Naive thymus-derived CD8-positive, alpha-beta T cell (primary cell): Measurements from ENCODE around the gene CD300LG. TPM values are rescaled to one million over a fixed set of nuclear protein-coding genes. Genes with fewer than 3 reads are reported as not detected.
"Not testable (repeated sequence)": the region's sequence is repeated elsewhere in the genome, so short reads cannot be mapped to it uniquely, and the experiment has no call there.

ENCODE experiments used
- ATAC-seq, 2 donors: fragments of 150-1000 bp; cut with Tn5 transposase in 1 of 2; sonication (Bioruptor Pico), chemical (Tn5 transposase) in 1 of 2; 1 replicate in 1 of 2; 2 replicates in 1 of 2; pipeline ENCODE4 v1.10.0; 2021; ENCODE audit warnings: mild to moderate bottlenecking in 2 of 2, moderate library complexity in 2 of 2
- POLR2A ChIA-PET: fragments of 350-600 bp; sonication (Branson Sonifier 250); formaldehyde crosslinking; loops from one replicate; lab custom pipeline; 2021; ENCODE audit warnings: antibody characterized with exemption; lab: Charles Lee
- DNase-seq, 10 donors: peaks; one replicate each; pipeline versions ENCODE4 v3.0.0 to v3.0.0-alpha.2; 2020 to 2022
- H3K27ac Mint-ChIP-seq, 10 donors: one replicate each; pipeline ENCODE4 v1.8.0; 2020 to 2022; ENCODE audit warnings: mild to moderate bottlenecking in 10 of 10, mixed read lengths in 10 of 10, moderate library complexity in 4 of 10, inconsistent platforms in 1 of 10
- H3K27me3 Mint-ChIP-seq, 5 donors: one replicate each; pipeline ENCODE4 v1.8.0; 2021 to 2022; ENCODE audit warnings: mixed read lengths in 5 of 5
- H3K36me3 Mint-ChIP-seq, 3 donors: one replicate each; pipeline ENCODE4 v1.8.0; 2020 to 2022; ENCODE audit warnings: mixed read lengths in 3 of 3, mild to moderate bottlenecking in 2 of 3, inconsistent platforms in 1 of 3
- H3K4me1 Mint-ChIP-seq, 4 donors: one replicate each; pipeline ENCODE4 v1.8.0; 2021 to 2022; ENCODE audit warnings: mixed read lengths in 4 of 4
- H3K4me3 Mint-ChIP-seq, 10 donors: one replicate each; pipeline ENCODE4 v1.8.0; 2020 to 2022; ENCODE audit warnings: mild to moderate bottlenecking in 10 of 10, mixed read lengths in 10 of 10, moderate library complexity in 6 of 10, inconsistent platforms in 1 of 10
- H3K9me3 Mint-ChIP-seq, 9 donors: one replicate each; pipeline ENCODE4 v1.8.0; 2020 to 2022; ENCODE audit warnings: mixed read lengths in 9 of 9, mild to moderate bottlenecking in 3 of 9, inconsistent platforms in 1 of 9, moderate library complexity in 1 of 9
- polyA plus RNA-seq, 3 donors: library from polyadenylated mRNA; unstranded; fragments of 300-500 nt; fragmentation: Illumina TruSeq; gene quantifications; one replicate each; pipeline ENCODE4 v1.2.3, GENCODE V29; 2021
- total RNA-seq, 8 experiments: library from RNA in 2 of 8; stranded (reverse) in 2 of 8; gene quantifications; one replicate each; pipeline ENCODE4 v1.2.3 and lab custom pipeline; 2021 to 2026

The CD300LG gene
- total and polyA plus RNA-seq, 5 experiments from 2014 or later, result not detected

DNA sequence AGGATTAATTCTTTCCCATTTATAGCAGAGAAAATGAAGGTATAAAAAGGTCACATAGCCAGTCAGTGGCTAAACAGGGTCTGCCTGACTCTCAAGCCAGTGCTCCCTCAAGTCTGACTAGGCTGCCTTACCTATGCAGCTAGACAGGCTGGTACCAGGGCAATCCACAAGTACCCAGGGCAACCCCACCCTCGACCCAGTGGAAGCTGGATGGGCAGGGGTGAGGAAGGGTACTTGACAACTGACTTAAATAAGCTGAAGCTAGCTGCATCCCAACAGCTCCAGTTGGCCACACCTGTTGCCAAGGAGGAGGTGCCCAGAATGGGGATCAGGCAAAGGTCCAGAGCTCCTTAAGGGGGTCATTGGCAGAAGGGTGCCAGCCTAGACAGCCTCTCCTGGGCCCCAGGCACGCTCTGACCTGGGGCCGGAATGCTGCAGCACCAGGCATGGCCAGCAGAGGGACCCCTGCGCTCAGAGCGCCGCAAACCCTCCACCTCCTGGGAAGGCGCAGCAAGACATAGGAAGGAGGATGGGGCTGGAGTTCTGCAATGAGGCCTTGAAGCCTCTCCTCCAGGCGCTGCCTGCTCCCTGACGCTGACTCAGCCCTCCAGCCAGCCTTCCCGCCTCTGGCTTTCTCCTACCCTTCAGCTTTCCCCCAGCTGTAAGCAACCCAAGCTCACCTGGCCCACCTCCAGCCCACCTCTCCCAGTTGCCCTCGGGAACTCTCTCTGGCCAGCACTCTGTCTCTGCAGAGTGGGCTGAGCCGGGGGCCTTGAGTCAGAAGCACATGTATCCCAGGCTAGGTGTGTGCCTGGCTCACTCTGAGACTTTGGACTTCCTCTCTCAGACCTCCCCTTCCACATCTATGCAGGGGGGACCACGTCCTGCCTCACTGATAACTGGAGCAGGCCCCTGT is 31.5 kb downstream of the CD300LG start:
- peaks cover 0 to 6% (median 0%) of the 10 kb centered on the region in 3 donors for H3K36me3 Mint-ChIP-seq
- DNase-seq, result peak; percentile 30 to 73 (median 60)
- H3K4me3 Mint-ChIP-seq, result no peak overlapping the region
- ATAC-seq, result peak; percentile 86 to 94
- peaks cover 0 to 7% (median 0%) of the 10 kb centered on the region in 4 donors for H3K4me1 Mint-ChIP-seq
- no peaks in the 10 kb centered on the region for H3K9me3 Mint-ChIP-seq
- no peak overlapping the region for H3K27ac Mint-ChIP-seq
- peaks cover 0 to 2% (median 0%) of the 10 kb centered on the region in 5 donors for H3K27me3 Mint-ChIP-seq
- POLR2A ChIA-PET, result interaction anchor here (0.6 kb wide), 1 partner anchor 1224 kb away, joined by 4 read pairs; no protein-coding TSS in a partner anchor

DNA sequence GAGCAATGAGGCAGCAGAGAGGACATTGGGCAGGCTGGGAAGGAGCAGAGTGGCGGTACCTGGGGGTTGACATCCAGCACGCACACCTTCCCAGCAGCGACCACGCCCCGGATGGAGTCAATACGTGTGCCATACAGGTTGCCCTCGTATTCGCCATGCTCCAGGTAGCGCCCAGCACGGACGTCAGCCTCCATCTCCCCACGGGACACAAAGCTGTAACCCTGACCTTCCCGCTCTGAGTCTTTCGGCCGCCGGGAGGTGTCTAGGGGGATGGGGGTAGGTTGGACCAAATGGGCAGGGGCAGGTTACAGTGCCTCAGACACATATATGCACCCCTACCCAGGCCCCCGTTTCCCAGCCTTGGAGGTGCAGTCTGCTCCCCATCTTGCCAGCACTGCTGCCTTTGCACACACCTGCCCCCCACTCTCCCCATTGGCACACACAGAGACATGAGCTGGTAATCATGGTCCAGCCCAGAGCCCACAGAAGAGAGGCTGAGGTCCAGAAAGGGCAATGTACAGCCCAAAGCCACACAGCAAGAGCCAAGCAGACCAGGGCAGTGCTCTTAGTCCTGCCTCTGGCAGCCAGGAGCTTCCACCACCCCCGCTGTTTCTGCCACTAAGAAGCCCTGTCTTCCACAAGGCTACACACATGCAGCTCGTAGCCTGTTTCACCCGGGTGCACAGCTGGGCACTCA is 32.9 kb downstream of the CD300LG start:
- Mint-ChIP-seq H3K36me3 (peaks cover 0 to 6% (median 0%) of the 10 kb centered on the region in 3 donors), H3K4me3 (no peak overlapping the region), H3K27ac (no peak overlapping the region), H3K27me3 (peaks cover 0 to 2% (median 0%) of the 10 kb centered on the region in 5 donors), H3K9me3 (no peaks in the 10 kb centered on the region), H3K4me1 (peaks cover 0 to 7% (median 0%) of the 10 kb centered on the region in 4 donors)
- POLR2A ChIA-PET, result interaction anchor here (1.2 kb wide), 1 partner anchor 25 kb away, joined by 3 read pairs; no protein-coding TSS in a partner anchor
- ATAC-seq (no peak), DNase-seq (peak in 2 of 10 donors; percentile 3 to 9)

GRCh38 chr17:43880420-43880991 is 33.5 kb downstream of the CD300LG start:
- peaks cover 0 to 6% (median 0%) of the 10 kb centered on the region in 3 donors for H3K36me3 Mint-ChIP-seq
- no peak overlapping the region for H3K4me3 Mint-ChIP-seq
- no peaks in the 10 kb centered on the region for H3K27me3 Mint-ChIP-seq
- no peak overlapping the region for H3K27ac Mint-ChIP-seq
- peaks cover 0 to 7% (median 0%) of the 10 kb centered on the region in 4 donors for H3K4me1 Mint-ChIP-seq
- POLR2A ChIA-PET, result interaction anchor here (1.2 kb wide), 1 partner anchor 24 kb away, joined by 3 read pairs; no protein-coding TSS in a partner anchor
- peak; percentile 45 to 61 for ATAC-seq
- peak in 7 of 10 donors; percentile 11 to 39 (median 31) for DNase-seq
- no peaks in the 10 kb centered on the region for H3K9me3 Mint-ChIP-seq

GRCh38 chr17:43881181-43881580 is 34.2 kb downstream of the CD300LG start:
- H3K27me3 Mint-ChIP-seq, result no peaks in the 10 kb centered on the region
- H3K4me1 Mint-ChIP-seq, result peaks cover 0 to 7% (median 0%) of the 10 kb centered on the region in 4 donors
- no peak overlapping the region for H3K27ac Mint-ChIP-seq
- POLR2A ChIA-PET, result interaction anchor here (1.2 kb wide), 1 partner anchor 23 kb away, joined by 3 read pairs; no protein-coding TSS in a partner anchor
- ATAC-seq (no peak), DNase-seq (no peak)
- no peak overlapping the region for H3K4me3 Mint-ChIP-seq
- H3K9me3 Mint-ChIP-seq, result no peaks in the 10 kb centered on the region
- peaks cover 0 to 6% (median 0%) of the 10 kb centered on the region in 3 donors for H3K36me3 Mint-ChIP-seq

GRCh38 chr17:43881758-43882505 is 35.0 kb downstream of the CD300LG start:
- peaks cover 0 to 7% (median 0%) of the 10 kb centered on the region in 4 donors for H3K4me1 Mint-ChIP-seq
- DNase-seq (no peak), ATAC-seq (no peak)
- H3K27ac Mint-ChIP-seq, result no peak overlapping the region
- no peaks in the 10 kb centered on the region for H3K9me3 Mint-ChIP-seq
- H3K27me3 Mint-ChIP-seq, result no peaks in the 10 kb centered on the region
- POLR2A ChIA-PET, result no interaction called here
- H3K36me3 Mint-ChIP-seq, result peaks cover 0 to 6% (median 0%) of the 10 kb centered on the region in 3 donors
- no peak overlapping the region for H3K4me3 Mint-ChIP-seq

- DNase-seq (no peak), ATAC-seq (no peak)
- peaks cover 0 to 6% (median 0%) of the 10 kb centered on the region in 3 donors for H3K36me3 Mint-ChIP-seq
- H3K27me3 Mint-ChIP-seq, result no peaks in the 10 kb centered on the region
- peaks cover 0 to 7% (median 0%) of the 10 kb centered on the region in 4 donors for H3K4me1 Mint-ChIP-seq
- no peak overlapping the region for H3K4me3 Mint-ChIP-seq
- no peaks in the 10 kb centered on the region for H3K9me3 Mint-ChIP-seq
- POLR2A ChIA-PET, result no interaction called here
- peak overlapping the region in 1 of 10 donors; percentile 53 for H3K27ac Mint-ChIP-seq
Observed at GRCh38 chr17:43882761-43883415, 35.9 kb downstream of the CD300LG start.

DNA sequence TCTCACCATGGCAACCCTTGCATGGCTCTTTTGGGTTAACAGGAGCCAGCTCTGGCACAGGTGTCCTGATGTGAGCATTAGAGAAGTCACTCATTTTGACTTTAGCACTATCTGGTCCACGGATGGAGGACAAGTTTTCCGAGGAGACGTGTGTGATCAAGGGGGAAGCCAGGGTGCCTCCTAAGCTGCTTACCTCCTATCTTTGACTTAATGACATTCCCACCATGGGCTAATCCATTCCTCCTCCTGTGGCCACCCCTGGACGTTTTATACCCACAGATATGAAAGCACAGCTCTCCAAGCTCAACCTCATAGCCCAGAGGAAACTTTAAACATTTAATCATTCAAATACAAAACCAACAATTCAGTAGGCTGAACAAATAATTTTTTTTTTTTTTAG is 41.6 kb downstream of the CD300LG start:
- H3K27me3 Mint-ChIP-seq, result no peaks in the 10 kb centered on the region
- no peak overlapping the region for H3K4me3 Mint-ChIP-seq
- POLR2A ChIA-PET, result interaction anchor here (0.6 to 0.7 kb wide), 2 partner anchors 9 to 22 kb away, joined by 3 read pairs; no protein-coding TSS in a partner anchor
- H3K36me3 Mint-ChIP-seq, result peaks cover 0 to 6% (median 2%) of the 10 kb centered on the region in 3 donors
- no peaks in the 10 kb centered on the region for H3K4me1 Mint-ChIP-seq
- ATAC-seq, result no peak
- no peak overlapping the region for H3K27ac Mint-ChIP-seq
- DNase-seq, result no peak
- H3K9me3 Mint-ChIP-seq, result no peaks in the 10 kb centered on the region

GRCh38 chr17:43890240-43890639 is 43.3 kb downstream of the CD300LG start:
- no peaks in the 10 kb centered on the region for H3K27me3 Mint-ChIP-seq
- H3K27ac Mint-ChIP-seq, result no peak overlapping the region
- H3K9me3 Mint-ChIP-seq, result no peaks in the 10 kb centered on the region
- POLR2A ChIA-PET, result no interaction called here
- DNase-seq, result no peak
- no peaks in the 10 kb centered on the region for H3K4me1 Mint-ChIP-seq
- H3K36me3 Mint-ChIP-seq, result peaks cover 0 to 6% (median 2%) of the 10 kb centered on the region in 3 donors
- no peak overlapping the region for H3K4me3 Mint-ChIP-seq
- ATAC-seq, result no peak

DNA sequence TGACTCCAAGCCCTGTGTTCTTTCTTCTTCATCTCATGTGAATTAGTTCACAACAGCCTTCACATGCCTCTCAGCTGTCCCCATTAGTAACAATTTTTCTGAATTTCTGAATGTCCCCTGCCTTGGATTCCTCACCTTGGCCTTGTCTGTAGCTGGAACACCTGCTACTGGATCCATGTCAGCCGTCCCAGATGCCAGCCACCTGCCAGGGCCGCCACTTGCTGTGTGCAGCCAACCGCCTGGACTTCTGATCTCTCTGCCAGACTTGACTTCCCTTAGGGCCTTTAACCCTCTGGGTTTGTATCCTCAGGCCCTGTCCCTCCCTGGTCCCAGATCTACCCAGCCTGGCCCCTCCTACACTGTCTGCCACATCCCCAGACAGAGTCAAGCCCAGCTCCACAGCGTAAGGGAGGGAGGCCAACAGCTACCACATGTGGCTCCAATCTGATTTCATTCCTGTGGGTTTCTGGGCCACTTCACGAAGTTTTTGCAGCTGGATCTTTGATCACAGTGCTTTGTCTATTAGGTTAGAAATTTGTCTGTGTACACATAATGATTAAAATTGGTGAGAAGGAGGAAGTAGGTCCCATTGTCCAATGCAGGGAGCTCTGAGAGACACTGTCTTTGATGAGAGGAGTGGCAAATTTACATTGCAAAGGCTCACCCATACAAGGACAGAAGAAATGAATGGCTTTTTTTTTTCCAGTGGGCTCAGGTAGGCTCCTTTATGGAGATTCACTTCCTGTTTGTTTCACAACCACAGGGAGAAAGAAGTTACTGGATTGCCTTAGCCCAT is 45.1 kb downstream of the CD300LG start:
- ATAC-seq, result no peak

GRCh38 chr17:43892647-43892952 is 45.6 kb downstream of the CD300LG start:
- Mint-ChIP-seq H3K27ac (peak overlapping the region in 1 of 10 donors; percentile 75), H3K27me3 (peaks cover 0 to under 1% (median under 1%) of the 10 kb centered on the region in 5 donors), H3K36me3 (peaks cover 0 to 15% (median 7%) of the 10 kb centered on the region in 3 donors), H3K4me1 (peaks cover 0 to 6% (median 0%) of the 10 kb centered on the region in 4 donors), H3K4me3 (no peak overlapping the region), H3K9me3 (no peaks in the 10 kb centered on the region)
- DNase-seq, result no peak
- no peak for ATAC-seq
- POLR2A ChIA-PET, result no interaction called here

More for the DNA sequence above, 45.1 kb downstream of the CD300LG start:
- DNase-seq, result no peak
- Mint-ChIP-seq H3K4me3 (no peak overlapping the region), H3K4me1 (peaks cover 0 to 6% (median 0%) of the 10 kb centered on the region in 4 donors), H3K27ac (peak overlapping the region in 1 of 10 donors; percentile 55), H3K27me3 (no peaks in the 10 kb centered on the region), H3K9me3 (no peaks in the 10 kb centered on the region), H3K36me3 (peaks cover 0 to 10% (median 6%) of the 10 kb centered on the region in 3 donors)
- POLR2A ChIA-PET, result no interaction called here

- ATAC-seq, H3K27me3 Mint-ChIP-seq, DNase-seq, H3K27ac Mint-ChIP-seq, H3K4me3 Mint-ChIP-seq, POLR2A ChIA-PET, H3K9me3 Mint-ChIP-seq, H3K4me1 Mint-ChIP-seq: not testable (repeated sequence)
- H3K36me3 Mint-ChIP-seq, result peaks cover 0 to 12% (median 7%) of the 10 kb centered on the region in 3 donors
Observed at GRCh38 chr17:43894494-43894893, 47.5 kb downstream of the CD300LG start.
